Suprapubic skin (tissue), 4 donors: ENCODE results near the gene MCRIP1. TPM values are rescaled to one million over a fixed set of nuclear protein-coding genes. Genes with fewer than 3 reads are reported as not detected.

Experiments used
- DNase-seq, 2 donors: peaks; one replicate each; pipeline ENCODE4 v3.0.0-alpha.2; 2019; ENCODE audit warnings: low spot score in 2 of 2
- H3K27ac ChIP-seq: fragments of 200-600 bp; sonication (generic); one replicate; pipeline ENCODE4 v1.5.1; 2019
- H3K27me3 ChIP-seq: fragments of 200-600 bp; sonication (generic); one replicate; pipeline ENCODE4 v1.5.1; 2019
- H3K36me3 ChIP-seq: fragments of 200-600 bp; sonication (generic); one replicate; pipeline ENCODE4 v1.5.1; 2019
- H3K4me1 ChIP-seq: fragments of 200-600 bp; sonication (generic); one replicate; pipeline ENCODE4 v1.5.1; 2019
- H3K4me3 ChIP-seq: fragments of 200-600 bp; sonication (generic); one replicate; pipeline ENCODE4 v1.5.1; 2019; ENCODE audit warnings: mild to moderate bottlenecking
- H3K9me3 ChIP-seq: fragments of 200-600 bp; sonication (generic); one replicate; pipeline ENCODE4 v1.5.1; 2019
- EP300 ChIP-seq: sonication (generic); formaldehyde crosslinking; IDR thresholded peaks from one replicate; pipeline ENCODE4 v1.6.1; 2017; ENCODE audit warnings: antibody characterized with exemption
- POLR2A ChIP-seq, 2 donors: fragments of 450-650 bp; IDR thresholded peaks; one replicate each; pipeline ENCODE4 v1.6.1; 2017; ENCODE audit warnings: antibody characterized with exemption in 2 of 2, mild to moderate bottlenecking in 2 of 2, moderate library complexity in 2 of 2
- POLR2AphosphoS5 ChIP-seq, 3 donors: sonication (generic); formaldehyde crosslinking; IDR thresholded peaks; one replicate each; pipeline ENCODE4 v1.6.1; 2017; ENCODE audit warnings: antibody characterized with exemption in 3 of 3
- WGBS: methylation state at CpG from one replicate; pipeline ENCODE4 v1.1.5; 2018; 5-methylcytosine and 5-hydroxymethylcytosine counted together
- total RNA-seq, 4 donors: library from RNA; depleted of rRNA; stranded (reverse); fragments of >200 nt; gene quantifications; one replicate each; pipeline ENCODE4 v1.1.0, GENCODE V29; 2016
- TF ChIP-seq, protein P1 (sequence below), 2 donors: fragments of 200-600 bp in 1 of 2; fragments of 450-650 bp in 1 of 2; sonication (generic) in 1 of 2; IDR thresholded peaks; one replicate each; pipeline ENCODE4 v1.5.1; 2016 to 2019; ENCODE audit warnings: antibody characterized with exemption in 2 of 2, mild to moderate bottlenecking in 1 of 2, moderate library complexity in 1 of 2

Gene MCRIP1
- total RNA-seq, 4 donors from 2014 or later, result 20.3 to 29.3 (median 27.4) TPM

GRCh38 chr17:81831563-81831956 is 1.5 kb downstream of the MCRIP1 start:
- H3K4me1 ChIP-seq, result peaks cover 49% of the 10 kb centered on the region
- no peaks in the 10 kb centered on the region for H3K36me3 ChIP-seq
- no peaks in the 10 kb centered on the region for H3K27me3 ChIP-seq
- peak overlapping the region; percentile 84 for H3K27ac ChIP-seq
- H3K4me3 ChIP-seq, result peak overlapping the region; percentile 60
- TF ChIP-seq EP300 (no peak), POLR2AphosphoS5 (IDR thresholded peaks at IDR 0.05) (no peak), POLR2A (IDR thresholded peaks at IDR 0.05) (no peak)
- TF ChIP-seq, protein P1, sequence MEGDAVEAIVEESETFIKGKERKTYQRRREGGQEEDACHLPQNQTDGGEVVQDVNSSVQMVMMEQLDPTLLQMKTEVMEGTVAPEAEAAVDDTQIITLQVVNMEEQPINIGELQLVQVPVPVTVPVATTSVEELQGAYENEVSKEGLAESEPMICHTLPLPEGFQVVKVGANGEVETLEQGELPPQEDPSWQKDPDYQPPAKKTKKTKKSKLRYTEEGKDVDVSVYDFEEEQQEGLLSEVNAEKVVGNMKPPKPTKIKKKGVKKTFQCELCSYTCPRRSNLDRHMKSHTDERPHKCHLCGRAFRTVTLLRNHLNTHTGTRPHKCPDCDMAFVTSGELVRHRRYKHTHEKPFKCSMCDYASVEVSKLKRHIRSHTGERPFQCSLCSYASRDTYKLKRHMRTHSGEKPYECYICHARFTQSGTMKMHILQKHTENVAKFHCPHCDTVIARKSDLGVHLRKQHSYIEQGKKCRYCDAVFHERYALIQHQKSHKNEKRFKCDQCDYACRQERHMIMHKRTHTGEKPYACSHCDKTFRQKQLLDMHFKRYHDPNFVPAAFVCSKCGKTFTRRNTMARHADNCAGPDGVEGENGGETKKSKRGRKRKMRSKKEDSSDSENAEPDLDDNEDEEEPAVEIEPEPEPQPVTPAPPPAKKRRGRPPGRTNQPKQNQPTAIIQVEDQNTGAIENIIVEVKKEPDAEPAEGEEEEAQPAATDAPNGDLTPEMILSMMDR (IDR thresholded peaks at IDR 0.05), result no peak
- 51% methylated on average over 5 of the region's 7 CpGs for WGBS
- no peaks in the 10 kb centered on the region for H3K9me3 ChIP-seq
- DNase-seq, result no peak

DNA sequence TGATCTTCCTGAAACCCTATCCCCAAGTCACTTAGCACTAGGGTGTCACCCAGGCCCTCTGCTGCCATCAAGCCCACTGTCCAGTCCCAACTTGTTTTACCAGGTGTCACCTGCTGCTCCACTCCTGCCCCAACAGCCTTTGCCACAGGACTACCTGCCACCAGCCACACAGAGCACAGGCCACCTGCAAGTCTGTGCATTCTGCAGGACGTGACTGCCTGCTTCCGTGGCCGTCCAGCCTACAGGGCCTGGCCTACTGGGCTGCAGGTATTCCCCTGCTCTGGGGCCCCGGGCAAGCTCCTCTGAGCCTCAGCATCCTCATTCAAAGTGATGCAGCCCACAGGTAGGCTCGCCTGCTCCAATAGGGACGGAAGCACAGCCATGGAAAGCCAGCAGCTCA is 3.2 kb downstream of the MCRIP1 start:
- Histone ChIP-seq H3K9me3 (no peaks in the 10 kb centered on the region), H3K4me1 (peaks cover 49% of the 10 kb centered on the region), H3K36me3 (no peaks in the 10 kb centered on the region), H3K27ac (no peak overlapping the region), H3K27me3 (no peaks in the 10 kb centered on the region), H3K4me3 (no peak overlapping the region)
- TF ChIP-seq EP300, result no peak
- TF ChIP-seq POLR2A (IDR thresholded peaks at IDR 0.05), result no peak
- TF ChIP-seq, protein P1 (IDR thresholded peaks at IDR 0.05), result no peak
- no peak for TF ChIP-seq POLR2AphosphoS5 (IDR thresholded peaks at IDR 0.05)
- WGBS, result 59% methylated on average over 3 of the region's 6 CpGs
- DNase-seq, result no peak

DNA sequence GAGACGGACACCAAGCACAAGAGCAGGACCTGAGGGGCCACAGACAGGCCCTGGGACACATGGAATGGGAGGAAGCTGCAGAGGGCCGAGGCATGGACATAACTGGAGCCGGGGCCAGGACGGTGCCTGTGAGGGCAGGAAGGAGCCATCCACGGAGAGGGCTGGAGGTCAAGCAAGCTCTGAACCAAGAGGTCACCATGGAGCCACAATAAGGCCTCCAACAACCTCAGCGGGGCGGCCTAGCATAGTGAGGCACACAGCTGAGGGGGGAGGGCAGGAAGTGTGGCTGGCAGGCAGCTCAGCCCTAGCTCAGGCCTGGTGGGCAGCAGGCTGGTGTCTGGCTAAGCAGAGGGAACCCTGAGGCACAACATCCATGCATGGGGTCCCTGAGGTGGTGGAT is 4.4 kb downstream of the MCRIP1 start:
- WGBS, result 91% methylated on average over 3 of the region's 7 CpGs
- Histone ChIP-seq H3K27me3 (no peaks in the 10 kb centered on the region), H3K27ac (no peak overlapping the region), H3K4me3 (no peak overlapping the region), H3K9me3 (no peaks in the 10 kb centered on the region), H3K36me3 (peaks cover 9% of the 10 kb centered on the region), H3K4me1 (peaks cover 49% of the 10 kb centered on the region)
- DNase-seq, result no peak
- no peak for TF ChIP-seq EP300
- TF ChIP-seq, protein P1 (IDR thresholded peaks at IDR 0.05), result no peak

- TF ChIP-seq POLR2A (IDR thresholded peaks at IDR 0.05) (no peak), POLR2AphosphoS5 (IDR thresholded peaks at IDR 0.05) (no peak), EP300 (no peak)
- TF ChIP-seq, protein P1 (IDR thresholded peaks at IDR 0.05), result no peak
- H3K27me3 ChIP-seq, result no peaks in the 10 kb centered on the region
- no peak overlapping the region for H3K4me3 ChIP-seq
- H3K27ac ChIP-seq, result no peak overlapping the region
- H3K9me3 ChIP-seq, result no peaks in the 10 kb centered on the region
- H3K36me3 ChIP-seq, result peaks cover 13% of the 10 kb centered on the region
- no peak for DNase-seq
- WGBS, result 67% methylated on average over 11 of the region's 11 CpGs
- H3K4me1 ChIP-seq, result peaks cover 55% of the 10 kb centered on the region
Observed at GRCh38 chr17:81825841-81826466, 7.1 kb downstream of the MCRIP1 start.

DNA sequence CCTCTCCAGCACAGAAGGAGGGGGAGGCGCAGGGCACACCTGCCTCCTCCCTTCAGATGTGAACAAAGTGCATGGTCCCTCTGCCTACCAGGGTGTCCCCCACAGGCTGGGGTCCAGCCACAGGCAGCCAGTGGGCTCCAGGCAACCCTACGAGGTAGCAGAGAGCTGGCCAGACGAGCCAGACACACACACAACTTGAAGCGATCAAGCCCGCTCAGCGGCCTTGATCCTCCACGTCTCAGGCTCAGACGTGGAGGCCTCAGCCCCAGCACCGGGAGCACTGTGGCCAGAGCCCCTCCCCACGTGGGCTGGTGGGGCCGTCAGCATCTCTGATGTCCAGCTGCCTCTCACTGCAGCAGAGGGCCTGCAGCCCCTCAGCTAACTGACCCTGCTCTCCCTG is 8.5 kb downstream of the MCRIP1 start:
- TF ChIP-seq EP300, result no peak
- no peak for TF ChIP-seq POLR2AphosphoS5 (IDR thresholded peaks at IDR 0.05)
- TF ChIP-seq, protein P1 (IDR thresholded peaks at IDR 0.05), result no peak
- TF ChIP-seq POLR2A (IDR thresholded peaks at IDR 0.05), result no peak
- WGBS, result 83% methylated on average over 1 of the region's 11 CpGs
- DNase-seq, result no peak
- H3K4me1 ChIP-seq, result peaks cover 49% of the 10 kb centered on the region
- H3K9me3 ChIP-seq, result no peaks in the 10 kb centered on the region
- H3K4me3 ChIP-seq, result no peak overlapping the region
- no peak overlapping the region for H3K27ac ChIP-seq
- H3K36me3 ChIP-seq, result peaks cover 13% of the 10 kb centered on the region
- H3K27me3 ChIP-seq, result no peaks in the 10 kb centered on the region
